Vagina (tissue), 2 donors: ENCODE data around the gene HMGCS2. TPM values are rescaled to one million over a fixed set of nuclear protein-coding genes. Genes with fewer than 3 reads are reported as not detected.

Experiments used
- DNase-seq, 2 donors: peaks; one replicate each; pipeline ENCODE4 v3.0.0-alpha.2; 2017; ENCODE audit errors: extremely low spot score in 2 of 2
- H3K27ac ChIP-seq: fragments of 200-600 bp; sonication (generic); one replicate; pipeline ENCODE4 v1.5.1; 2019
- H3K27me3 ChIP-seq: fragments of 200-600 bp; sonication (generic); one replicate; pipeline ENCODE4 v1.5.1; 2019
- H3K36me3 ChIP-seq, 2 donors: fragments of 200-600 bp; sonication (generic); one replicate each; pipeline ENCODE4 v1.5.1; 2017 to 2019
- H3K4me1 ChIP-seq: fragments of 200-600 bp; sonication (generic); one replicate; pipeline ENCODE4 v1.5.1; 2019
- H3K4me3 ChIP-seq, 2 donors: fragments of 200-600 bp; sonication (generic); 1 replicate in 1 of 2; 2 replicates in 1 of 2; pipeline ENCODE4 v1.5.1; 2016 to 2019
- H3K9me3 ChIP-seq: fragments of 200-600 bp; sonication (generic); one replicate; pipeline ENCODE4 v1.5.1; 2019
- POLR2A ChIP-seq, 2 donors: fragments of 450-650 bp; IDR thresholded peaks; one replicate each; pipeline ENCODE4 v1.6.1; 2017; ENCODE audit warnings: antibody characterized with exemption in 2 of 2, mild to moderate bottlenecking in 2 of 2, moderate library complexity in 2 of 2
- POLR2AphosphoS5 ChIP-seq, 2 donors: sonication (generic); formaldehyde crosslinking; IDR thresholded peaks; one replicate each; pipeline ENCODE4 v1.9.0; 2017; ENCODE audit warnings: antibody characterized with exemption in 2 of 2, mild to moderate bottlenecking in 2 of 2, low read depth in 1 of 2; ENCODE audit not compliant: insufficient read depth in 1 of 2
- intact Hi-C: fragments of 100-400 bp; cut with DNase I; formaldehyde crosslinking; loops from one replicate; pipeline ENCODE4 v1.15.1; 2023
- total RNA-seq: library from RNA; depleted of rRNA; stranded (reverse); fragments of >200 nt; gene quantifications from one replicate; pipeline ENCODE4 v1.2.3, GENCODE V29; 2016
- TF ChIP-seq, protein P1 (sequence below), 3 experiments: fragments of 450-650 bp in 2 of 3; fragments of 200-600 bp in 1 of 3; sonication (generic) in 1 of 3; IDR thresholded peaks; one replicate each; pipeline ENCODE4 v1.5.1; 2017 to 2019; ENCODE audit warnings: antibody characterized with exemption in 3 of 3, mild to moderate bottlenecking in 2 of 3, moderate library complexity in 2 of 3

HMGCS2 gene
- total RNA-seq, 1 donor from 2014 or later = 22.8 TPM

- peaks cover 29% of the 10 kb centered on the region for H3K4me1 ChIP-seq
- H3K27me3 ChIP-seq = no peaks in the 10 kb centered on the region
- intact Hi-C loops = no loop called here
- H3K36me3 ChIP-seq = no peaks in the 10 kb centered on the region
- no peak for DNase-seq
- H3K4me3 ChIP-seq = no peak overlapping the region
- TF ChIP-seq POLR2A (IDR thresholded peaks at IDR 0.05) (no peak), POLR2AphosphoS5 (IDR thresholded peaks at IDR 0.05; ENCODE audit: insufficient read depth in 1 of 2, low read depth in 1 of 2) (no peak)
- TF ChIP-seq, protein P1, sequence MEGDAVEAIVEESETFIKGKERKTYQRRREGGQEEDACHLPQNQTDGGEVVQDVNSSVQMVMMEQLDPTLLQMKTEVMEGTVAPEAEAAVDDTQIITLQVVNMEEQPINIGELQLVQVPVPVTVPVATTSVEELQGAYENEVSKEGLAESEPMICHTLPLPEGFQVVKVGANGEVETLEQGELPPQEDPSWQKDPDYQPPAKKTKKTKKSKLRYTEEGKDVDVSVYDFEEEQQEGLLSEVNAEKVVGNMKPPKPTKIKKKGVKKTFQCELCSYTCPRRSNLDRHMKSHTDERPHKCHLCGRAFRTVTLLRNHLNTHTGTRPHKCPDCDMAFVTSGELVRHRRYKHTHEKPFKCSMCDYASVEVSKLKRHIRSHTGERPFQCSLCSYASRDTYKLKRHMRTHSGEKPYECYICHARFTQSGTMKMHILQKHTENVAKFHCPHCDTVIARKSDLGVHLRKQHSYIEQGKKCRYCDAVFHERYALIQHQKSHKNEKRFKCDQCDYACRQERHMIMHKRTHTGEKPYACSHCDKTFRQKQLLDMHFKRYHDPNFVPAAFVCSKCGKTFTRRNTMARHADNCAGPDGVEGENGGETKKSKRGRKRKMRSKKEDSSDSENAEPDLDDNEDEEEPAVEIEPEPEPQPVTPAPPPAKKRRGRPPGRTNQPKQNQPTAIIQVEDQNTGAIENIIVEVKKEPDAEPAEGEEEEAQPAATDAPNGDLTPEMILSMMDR (IDR thresholded peaks at IDR 0.05) = no peak
- H3K27ac ChIP-seq = no peak overlapping the region
- H3K9me3 ChIP-seq = no peaks in the 10 kb centered on the region
These were observed 14.9 kb upstream of the HMGCS2 start for GRCh38 chr1:119783354-119784185.

- DNase-seq = no peak
- Histone ChIP-seq H3K27me3 (no peaks in the 10 kb centered on the region), H3K27ac (no peak overlapping the region), H3K9me3 (no peaks in the 10 kb centered on the region), H3K4me1 (peaks cover 29% of the 10 kb centered on the region), H3K4me3 (no peak overlapping the region), H3K36me3 (no peaks in the 10 kb centered on the region)
- TF ChIP-seq, protein P1 (IDR thresholded peaks at IDR 0.05) = no peak
- TF ChIP-seq POLR2A (IDR thresholded peaks at IDR 0.05) (no peak), POLR2AphosphoS5 (IDR thresholded peaks at IDR 0.05; ENCODE audit: insufficient read depth in 1 of 2, low read depth in 1 of 2) (no peak)
- intact Hi-C loops = no loop called here
These were observed 14.1 kb upstream of the HMGCS2 start for GRCh38 chr1:119782631-119783325.

- peaks cover 29% of the 10 kb centered on the region for H3K4me1 ChIP-seq
These were observed 12.9 kb upstream of the HMGCS2 start for GRCh38 chr1:119781434-119782210.

DNA sequence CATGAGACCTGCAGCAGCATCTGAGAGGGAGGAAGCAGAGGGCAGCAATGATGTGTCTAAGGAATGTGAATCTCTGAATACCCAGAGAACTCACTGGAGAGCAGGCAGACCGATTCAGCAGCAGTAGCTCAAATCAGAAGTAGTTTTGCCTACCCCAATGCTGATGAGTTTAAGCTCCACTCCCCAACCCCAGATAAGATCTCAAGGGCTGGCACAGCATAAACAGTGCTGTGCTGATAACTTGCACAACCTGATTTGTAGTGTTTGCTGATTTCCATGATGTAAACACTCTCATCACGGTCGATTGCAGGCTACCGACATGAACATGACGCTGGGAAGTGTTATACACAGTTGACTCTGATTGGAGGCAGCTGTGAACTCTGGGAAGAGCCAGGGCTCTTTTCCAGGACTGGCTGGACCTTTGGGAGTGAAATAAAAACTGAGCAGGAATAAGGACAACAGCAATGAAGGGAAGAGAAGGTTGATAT, 11.2 kb upstream of the HMGCS2 start:
- DNase-seq = no peak
- peaks cover 27% of the 10 kb centered on the region for H3K4me1 ChIP-seq
- intact Hi-C loops = no loop called here
- TF ChIP-seq POLR2A (IDR thresholded peaks at IDR 0.05) (no peak), POLR2AphosphoS5 (IDR thresholded peaks at IDR 0.05; ENCODE audit: insufficient read depth in 1 of 2, low read depth in 1 of 2) (no peak)
- TF ChIP-seq, protein P1 (IDR thresholded peaks at IDR 0.05) = no peak
- no peaks in the 10 kb centered on the region for H3K36me3 ChIP-seq
- H3K27me3 ChIP-seq = no peaks in the 10 kb centered on the region
- peak overlapping the region; percentile 22 to 24 for H3K4me3 ChIP-seq
- no peaks in the 10 kb centered on the region for H3K9me3 ChIP-seq
- peak overlapping the region; percentile 44 for H3K27ac ChIP-seq

More at GRCh38 chr1:119781434-119782210, 12.9 kb upstream of the HMGCS2 start:
- DNase-seq = no peak
- H3K27ac ChIP-seq = no peak overlapping the region
- H3K36me3 ChIP-seq = no peaks in the 10 kb centered on the region
- H3K4me3 ChIP-seq = no peak overlapping the region
- no peaks in the 10 kb centered on the region for H3K9me3 ChIP-seq
- no peaks in the 10 kb centered on the region for H3K27me3 ChIP-seq
- intact Hi-C loops = no loop called here
- no peak for TF ChIP-seq POLR2AphosphoS5 (IDR thresholded peaks at IDR 0.05; ENCODE audit: insufficient read depth in 1 of 2, low read depth in 1 of 2)

DNA sequence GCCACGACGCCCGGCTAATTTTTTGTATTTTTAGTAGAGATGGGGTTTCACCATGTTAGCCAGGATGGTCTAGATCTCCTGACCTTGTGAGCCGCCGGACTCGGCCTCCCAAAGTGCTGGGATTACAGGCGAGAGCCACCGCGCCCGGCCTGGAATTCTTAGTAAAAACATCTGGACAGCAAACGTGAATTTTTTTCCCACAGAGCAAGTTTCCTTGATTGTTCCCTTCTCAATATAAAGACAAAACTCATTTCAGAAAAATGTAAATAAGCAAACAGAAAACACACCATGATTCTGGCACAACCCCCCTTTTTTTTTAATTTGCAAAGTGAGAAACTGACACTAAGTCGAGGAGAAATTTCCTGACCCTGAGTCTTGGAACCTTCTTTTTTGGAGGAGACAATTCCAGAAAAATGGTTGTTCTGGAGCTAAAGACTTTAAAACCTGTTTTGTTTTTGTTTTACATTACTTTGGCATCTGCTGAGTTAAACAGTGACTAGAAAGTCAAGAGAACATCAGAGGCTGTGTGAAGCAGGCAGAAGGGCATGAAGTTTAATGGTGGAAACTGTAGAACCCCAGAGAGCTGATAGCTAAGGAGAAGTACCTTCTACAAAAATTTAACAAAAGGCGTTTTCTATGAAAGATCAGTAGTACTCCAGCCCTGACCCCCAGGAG, 10.3 kb upstream of the HMGCS2 start:
- Histone ChIP-seq H3K27ac (peak overlapping the region; percentile 11), H3K4me1 (peaks cover 18% of the 10 kb centered on the region), H3K9me3 (no peaks in the 10 kb centered on the region), H3K27me3 (no peaks in the 10 kb centered on the region), H3K36me3 (no peaks in the 10 kb centered on the region), H3K4me3 (no peak overlapping the region)
- DNase-seq = no peak
- intact Hi-C loops = no loop called here
- TF ChIP-seq, protein P1 (IDR thresholded peaks at IDR 0.05) = no peak
- TF ChIP-seq POLR2AphosphoS5 (IDR thresholded peaks at IDR 0.05; ENCODE audit: insufficient read depth in 1 of 2, low read depth in 1 of 2) (no peak), POLR2A (IDR thresholded peaks at IDR 0.05) (no peak)
